Measurements from ENCODE around the gene COG2. TPM values are rescaled to one million over a fixed set of nuclear protein-coding genes. Genes with fewer than 3 reads are reported as not detected.
"Not testable (repeated sequence)": the region's sequence is repeated elsewhere in the genome, so short reads cannot be mapped to it uniquely, and the experiment has no call there.

Gene COG2
- total RNA-seq, 6 donors from 2014 or later = 23.5 to 37.7 (median 28.7) TPM

GRCh38 chr1:230715510-230715909 lies 73.2 kb downstream of the COG2 start:
- WGBS, 2 donors = 68 to 81% methylated on average over 3 of the region's 3 CpGs
- ATAC-seq (ENCODE audit: low FRiP score in 2 of 2) = no peak
- H3K27me3 ChIP-seq = no peaks in the 10 kb centered on the region
- TF ChIP-seq EP300 (IDR thresholded peaks at IDR 0.05) (no peak), CTCF (IDR thresholded peaks at IDR 0.05) (no peak), POLR2AphosphoS5 (IDR thresholded peaks at IDR 0.05) (no peak), POLR2A (IDR thresholded peaks at IDR 0.05) (no peak)
- peaks cover 0 to 9% (median 6%) of the 10 kb centered on the region in 4 donors for H3K4me1 ChIP-seq
- H3K36me3 ChIP-seq = no peaks in the 10 kb centered on the region
- DNase-seq = no peak
- no peak overlapping the region for H3K4me3 ChIP-seq
- H3K9me3 ChIP-seq = no peaks in the 10 kb centered on the region
- H3K27ac ChIP-seq = no peak overlapping the region

DNA sequence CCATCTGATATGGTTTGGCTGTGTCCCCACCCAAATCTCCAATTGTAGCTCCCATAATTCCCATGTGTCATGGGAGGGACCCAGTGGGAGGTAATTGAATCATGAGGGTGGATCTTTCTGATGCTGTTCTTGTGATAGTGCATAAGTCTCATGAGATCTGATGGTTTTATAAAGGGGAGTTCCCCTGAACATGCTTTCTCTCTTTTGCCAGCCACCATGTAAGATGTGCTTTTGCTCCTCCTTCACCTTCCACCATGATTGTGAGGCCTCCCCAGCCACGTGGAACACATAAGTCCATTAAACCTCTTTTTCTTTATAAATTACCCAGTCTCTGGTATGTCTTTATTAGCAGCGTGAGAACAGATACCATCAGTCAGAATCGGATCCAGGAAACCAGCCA lies 74.2 kb downstream of the COG2 start:
- WGBS, 2 donors = 55 to 63% methylated on average over 3 of the region's 3 CpGs
- not testable (repeated sequence) for H3K27me3 ChIP-seq

GRCh38 chr1:230717251-230717650 lies 75.0 kb downstream of the COG2 start:
- WGBS, 2 donors = 64 to 88% methylated on average over 1 of the region's 1 CpG
- no peak overlapping the region for H3K27ac ChIP-seq
- TF ChIP-seq POLR2AphosphoS5 (IDR thresholded peaks at IDR 0.05) (no peak), EP300 (IDR thresholded peaks at IDR 0.05) (no peak), CTCF (IDR thresholded peaks at IDR 0.05) (no peak), POLR2A (IDR thresholded peaks at IDR 0.05) (no peak)

More for the DNA sequence above, 74.2 kb downstream of the COG2 start:
- H3K4me3 ChIP-seq; H3K4me1 ChIP-seq; ATAC-seq (ENCODE audit: low FRiP score in 2 of 2); H3K36me3 ChIP-seq; DNase-seq; H3K27ac ChIP-seq; H3K9me3 ChIP-seq: not testable (repeated sequence)

DNA sequence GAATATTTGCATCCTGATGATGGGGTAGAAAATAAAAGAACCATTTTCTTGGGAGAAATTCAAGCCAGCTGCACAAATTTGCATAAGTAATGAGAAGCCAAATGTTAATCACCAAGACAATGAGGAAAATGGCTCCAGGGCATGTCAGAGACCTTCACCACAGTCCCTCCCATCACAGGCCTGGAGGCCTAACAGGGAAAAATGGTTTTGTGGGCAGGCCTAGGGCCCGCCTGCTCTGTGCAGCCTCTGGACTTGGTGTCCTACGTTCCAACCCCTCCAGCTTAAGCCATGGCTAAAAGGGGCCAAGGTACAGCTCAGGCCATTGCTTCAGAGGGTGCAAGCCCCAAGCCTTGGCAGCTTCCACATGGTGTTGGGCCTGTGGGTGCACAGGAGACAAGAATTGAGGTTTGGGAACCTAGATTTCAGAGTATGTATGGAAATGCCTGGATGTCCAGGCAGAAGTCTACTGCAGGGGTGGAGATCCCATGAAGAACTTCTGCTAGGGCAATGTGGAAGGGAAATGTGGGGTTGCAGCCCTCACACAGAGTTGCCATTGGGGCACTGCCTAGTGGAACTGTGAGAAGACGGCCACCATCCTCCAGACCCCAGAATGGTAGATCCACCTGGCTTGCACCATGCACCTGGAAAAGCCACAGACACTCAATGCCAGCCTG lies 79.7 kb downstream of the COG2 start:
- H3K27me3 ChIP-seq; ATAC-seq (ENCODE audit: low FRiP score in 2 of 2); H3K4me1 ChIP-seq; H3K36me3 ChIP-seq; H3K4me3 ChIP-seq; DNase-seq; H3K9me3 ChIP-seq; H3K27ac ChIP-seq: not testable (repeated sequence)
- 76 to 92% methylated on average over 3 of the region's 3 CpGs for WGBS, 2 donors

More at GRCh38 chr1:230717251-230717650, 75.0 kb downstream of the COG2 start:
- peaks cover 0 to 3% (median 0%) of the 10 kb centered on the region in 4 donors for H3K9me3 ChIP-seq
- H3K27me3 ChIP-seq = no peaks in the 10 kb centered on the region
- no peak overlapping the region for H3K4me3 ChIP-seq
- H3K36me3 ChIP-seq = no peaks in the 10 kb centered on the region
- ATAC-seq (ENCODE audit: low FRiP score in 2 of 2) (no peak), DNase-seq (no peak)
- H3K4me1 ChIP-seq = peaks cover 0 to 9% (median 6%) of the 10 kb centered on the region in 4 donors

DNA sequence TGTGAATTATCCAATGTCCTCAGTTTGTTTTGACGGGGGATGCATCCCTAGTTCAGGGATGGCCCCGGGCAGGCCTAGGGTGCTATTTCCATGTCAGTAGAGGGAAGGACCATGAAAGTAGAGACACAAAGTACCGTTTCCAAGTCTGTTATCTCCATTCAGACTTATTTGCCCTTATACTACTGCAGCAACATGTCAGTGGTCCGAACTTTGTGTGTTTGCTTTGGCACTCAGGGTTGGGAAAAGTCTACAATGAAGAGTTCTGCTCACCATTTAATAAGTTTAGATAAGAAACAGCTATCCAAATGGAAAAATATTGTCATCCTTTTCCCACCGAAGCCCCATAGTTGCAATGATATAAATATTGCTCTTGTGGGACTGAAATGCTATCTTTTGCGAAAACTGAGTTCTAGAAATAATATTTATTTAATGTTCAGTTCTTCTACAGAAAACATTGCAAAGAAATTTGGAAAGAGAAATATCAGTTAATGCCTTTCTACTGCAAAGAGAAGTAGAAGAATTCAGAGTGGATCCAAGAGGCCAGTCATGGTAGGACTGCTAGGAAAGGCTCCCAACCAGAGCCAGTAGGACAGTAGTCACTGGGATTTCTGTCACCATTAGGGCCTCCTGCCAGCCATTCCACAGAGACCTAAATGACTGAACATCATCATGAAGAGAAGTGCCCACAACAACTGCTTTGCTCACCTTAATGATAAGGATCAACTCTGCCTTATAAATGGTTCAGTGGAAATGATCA lies 83.2 kb downstream of the COG2 start:
- Histone ChIP-seq H3K27me3 (no peaks in the 10 kb centered on the region), H3K36me3 (no peaks in the 10 kb centered on the region), H3K27ac (no peak overlapping the region), H3K4me3 (no peak overlapping the region), H3K4me1 (no peaks in the 10 kb centered on the region), H3K9me3 (peaks cover 0 to 5% (median 0%) of the 10 kb centered on the region in 4 donors)
- 69 to 75% methylated on average over 6 of the region's 6 CpGs for WGBS, 2 donors
- ATAC-seq (ENCODE audit: low FRiP score in 2 of 2) = no peak
- TF ChIP-seq POLR2A (IDR thresholded peaks at IDR 0.05) (no peak), EP300 (IDR thresholded peaks at IDR 0.05) (no peak), POLR2AphosphoS5 (IDR thresholded peaks at IDR 0.05) (no peak)
- DNase-seq = no peak

- 58 to 65% methylated on average over 6 of the region's 6 CpGs for WGBS, 2 donors
Observed at GRCh38 chr1:230728710-230729392, 86.6 kb downstream of the COG2 start.

More at GRCh38 chr1:230728710-230729392, 86.6 kb downstream of the COG2 start:
- TF ChIP-seq POLR2AphosphoS5 (IDR thresholded peaks at IDR 0.05) = no peak
- TF ChIP-seq EP300 (IDR thresholded peaks at IDR 0.05) = no peak
- TF ChIP-seq POLR2A (IDR thresholded peaks at IDR 0.05) = no peak
- no peak for TF ChIP-seq CTCF (IDR thresholded peaks at IDR 0.05)
- no peak overlapping the region for H3K4me3 ChIP-seq
- H3K27me3 ChIP-seq = no peaks in the 10 kb centered on the region
- peak in 1 of 2 donors; percentile 26 for ATAC-seq (ENCODE audit: low FRiP score in 2 of 2)
- H3K9me3 ChIP-seq = no peaks in the 10 kb centered on the region
- no peak for DNase-seq
- H3K4me1 ChIP-seq = no peaks in the 10 kb centered on the region
- H3K27ac ChIP-seq = no peak overlapping the region
- no peaks in the 10 kb centered on the region for H3K36me3 ChIP-seq
